GM21367 (cell line): Measurements from ENCODE around the gene HSPB6.
A peak's percentile ranks its signal among the peaks of the same experiment; 100 is the strongest.

Experiments used
- ATAC-seq: cut with Tn5 transposase; IDR thresholded peaks from one replicate; pipeline ENCODE4 v1.9.1; 2021; ENCODE audit not compliant: unreplicated experiment

The HSPB6 gene

GRCh38 chr19:35746531-35746930 lies 10.3 kb downstream of the HSPB6 start:
- ATAC-seq: no peak

- no peak for ATAC-seq
Measured at GRCh38 chr19:35746087-35746462, 10.8 kb downstream of the HSPB6 start.

- peak; percentile 33 for ATAC-seq
Measured at GRCh38 chr19:35745328-35746086, 11.3 kb downstream of the HSPB6 start, which contains the start of the genes PSENEN and U2AF1L4. Gene PSENEN, plus strand, starts transcription at chr19:35745651. Its CDS starts 280 bp downstream, at chr19:35745931. Gene U2AF1L4, minus strand, starts transcription at chr19:35745418. Its CDS starts 27 bp downstream, at chr19:35745391.

GRCh38 chr19:35744430-35745327 lies 12.2 kb downstream of the HSPB6 start:
- ATAC-seq: peak; percentile 29

GRCh38 chr19:35743640-35744429 lies 13.0 kb downstream of the HSPB6 start:
- ATAC-seq: no peak

- no peak for ATAC-seq
Measured at GRCh38 chr19:35742121-35742724, 14.6 kb downstream of the HSPB6 start, which contains the start of gene IGFLR1. Gene IGFLR1, minus strand, starts transcription at chr19:35742452. Its CDS starts 1,272 bp downstream, at chr19:35741180.

GRCh38 chr19:35741203-35741515 lies 15.7 kb downstream of the HSPB6 start:
- no peak for ATAC-seq

GRCh38 chr19:35740423-35741202 lies 16.2 kb downstream of the HSPB6 start:
- ATAC-seq: peak; percentile 43

GRCh38 chr19:35740108-35740422 lies 16.8 kb downstream of the HSPB6 start:
- ATAC-seq: no peak

GRCh38 chr19:35739275-35740107 lies 17.3 kb downstream of the HSPB6 start:
- no peak for ATAC-seq

GRCh38 chr19:35738887-35739229 lies 18.0 kb downstream of the HSPB6 start:
- ATAC-seq: no peak

- ATAC-seq: no peak
Measured at GRCh38 chr19:35738021-35738886, 18.6 kb downstream of the HSPB6 start.

GRCh38 chr19:35736913-35737886 lies 19.6 kb downstream of the HSPB6 start:
- ATAC-seq: no peak

GRCh38 chr19:35734889-35735288 lies 21.9 kb downstream of the HSPB6 start:
- no peak for ATAC-seq

- no peak for ATAC-seq
Measured at GRCh38 chr19:35734273-35734672, 22.6 kb downstream of the HSPB6 start.

- no peak for ATAC-seq
Measured at GRCh38 chr19:35733180-35734125, 23.4 kb downstream of the HSPB6 start.
